Stimulated activated CD4-positive, alpha-beta T cell treated with anti-CD3 and anti-CD28 coated beads, Interleukin-4, amount 100 ng/mL, for 48 hours (primary cell): ENCODE data around the gene GGCX.

Source experiments
- DNase-seq, 2 donors: peaks; one replicate each; pipeline ENCODE4 v3.0.0-alpha.2; 2020; ENCODE audit warnings: low read depth in 2 of 2

The GGCX gene

DNA sequence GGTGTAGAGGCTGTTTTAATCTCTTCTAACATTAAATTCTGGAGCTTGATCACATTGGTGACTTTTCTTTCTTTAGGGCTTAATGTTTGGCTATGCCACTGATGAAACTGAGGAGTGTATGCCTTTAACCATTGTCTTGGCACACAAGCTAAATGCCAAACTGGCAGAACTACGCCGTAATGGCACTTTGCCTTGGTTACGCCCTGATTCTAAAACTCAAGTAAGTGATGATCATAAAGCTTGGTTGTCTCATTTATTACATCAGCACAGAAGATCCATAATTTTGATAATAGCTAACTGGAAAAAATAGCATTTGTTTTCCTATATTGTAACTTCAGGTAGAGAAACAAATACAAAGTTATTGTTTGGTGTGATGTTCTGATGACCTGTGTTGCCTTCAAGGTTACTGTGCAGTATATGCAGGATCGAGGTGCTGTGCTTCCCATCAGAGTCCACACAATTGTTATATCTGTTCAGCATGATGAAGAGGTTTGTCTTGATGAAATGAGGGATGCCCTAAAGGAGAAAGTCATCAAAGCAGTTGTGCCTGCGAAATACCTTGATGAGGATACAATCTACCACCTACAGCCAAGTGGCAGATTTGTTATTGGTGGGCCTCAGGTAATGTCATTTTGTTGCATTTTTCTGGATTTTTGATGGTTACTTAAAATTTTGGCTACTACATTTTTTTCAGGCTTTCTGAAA, 19.4 kb downstream of the GGCX start:
- DNase-seq: no peak

GRCh38 chr2:85541262-85541661, 20.0 kb downstream of the GGCX start:
- DNase-seq: no peak

DNA sequence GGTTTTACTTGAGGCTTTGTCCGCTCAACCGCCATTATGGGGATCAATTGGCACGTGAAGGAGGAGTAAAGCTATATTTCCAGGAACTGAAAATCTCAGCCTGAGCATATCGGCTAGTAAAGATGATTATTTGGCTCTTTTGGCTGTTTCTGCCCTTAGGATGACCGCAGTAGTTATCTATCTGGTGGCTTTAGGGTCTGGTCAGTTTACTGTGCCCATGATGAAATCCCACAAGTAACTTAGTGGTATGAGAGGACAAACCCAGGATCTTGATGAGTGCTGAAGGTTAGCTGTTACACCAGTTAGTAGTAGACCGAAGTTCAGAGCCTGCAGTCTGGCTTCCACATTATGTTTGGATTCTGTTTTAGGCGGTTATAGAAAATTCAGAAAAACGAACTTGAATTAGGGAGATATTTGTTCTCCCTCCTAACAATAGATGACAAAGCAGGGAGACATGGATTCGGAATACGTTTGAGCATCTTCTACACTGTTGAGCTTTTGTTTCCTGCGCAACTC, 21.1 kb downstream of the GGCX start:
- DNase-seq: no peak

DNA sequence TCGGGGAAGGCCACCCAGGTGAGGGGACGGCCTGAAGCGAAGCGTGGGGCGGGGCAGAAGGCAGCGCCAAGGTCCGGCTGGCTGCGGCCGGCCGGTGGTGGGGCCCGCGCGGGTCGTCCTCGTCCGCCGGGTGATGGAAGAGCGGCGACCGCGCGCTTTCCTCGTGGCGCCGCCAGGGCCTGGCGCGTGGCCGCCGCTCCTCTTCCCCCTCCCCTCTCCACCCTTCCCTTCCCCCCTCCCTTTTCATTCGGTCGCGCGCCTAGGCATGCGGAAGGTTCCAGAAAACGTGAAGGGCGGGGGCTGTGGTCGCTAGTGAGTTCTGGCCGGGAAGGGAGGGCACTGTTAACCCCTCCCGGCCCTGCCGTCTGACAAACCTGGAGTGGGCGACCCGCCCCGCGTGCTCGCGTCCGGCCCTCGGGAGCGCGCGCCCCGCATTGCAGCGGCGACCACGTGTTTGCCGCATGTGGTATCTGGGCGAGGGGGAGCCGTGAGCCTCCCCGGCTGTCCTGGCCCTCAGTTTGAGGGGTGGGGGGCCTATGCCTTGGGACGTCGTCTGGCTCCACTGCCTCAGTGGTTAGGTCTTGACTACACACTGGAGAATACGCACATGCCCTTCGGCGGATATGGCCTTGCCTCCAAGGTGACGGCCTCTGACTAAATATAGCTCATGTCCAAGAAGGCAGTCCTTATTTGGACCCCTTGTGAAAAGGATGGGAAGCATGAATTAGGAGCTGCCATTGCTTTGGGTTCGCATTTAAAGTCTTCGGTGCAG, 21.7 kb downstream of the GGCX start:
- peak; percentile 62 to 67 for DNase-seq

DNA sequence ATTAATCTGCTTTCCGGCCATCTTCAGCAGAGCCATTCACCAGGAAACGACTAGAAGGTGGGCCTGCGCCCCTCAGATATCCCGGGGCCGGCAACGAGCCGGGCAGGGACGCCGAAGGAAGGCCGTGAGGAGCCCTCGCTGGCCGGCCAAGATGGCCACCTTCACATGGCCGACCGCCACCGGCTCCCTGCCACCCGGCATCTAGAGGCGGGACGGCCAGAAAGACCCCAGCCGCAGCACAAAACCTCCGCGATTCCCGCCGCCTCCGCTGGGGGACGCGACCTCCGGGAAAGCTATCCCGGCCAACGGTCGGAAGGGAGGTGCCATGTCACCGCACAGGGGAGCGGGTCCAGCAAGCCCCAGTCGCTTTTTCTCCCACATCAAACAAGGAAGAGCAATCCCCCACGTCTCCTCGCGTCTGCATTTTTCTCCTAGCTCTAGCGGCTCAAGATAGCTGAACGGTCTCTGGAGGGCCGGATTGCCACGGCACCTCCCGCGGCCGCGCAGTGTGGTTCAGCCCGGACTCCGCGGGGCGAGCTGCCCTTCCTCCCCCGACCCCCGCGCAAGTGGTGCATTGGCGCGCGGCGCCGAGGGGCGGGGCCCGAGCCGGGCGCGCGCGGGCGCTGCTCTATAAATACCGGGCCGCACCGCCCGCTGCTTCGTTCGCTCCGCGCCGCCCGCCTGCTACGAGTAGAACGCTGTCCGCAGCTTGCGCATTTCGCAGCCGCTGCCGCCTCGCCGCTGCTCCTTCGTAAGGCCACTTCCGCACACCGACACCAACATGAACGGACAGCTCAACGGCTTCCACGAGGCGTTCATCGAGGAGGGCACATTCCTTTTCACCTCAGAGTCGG, 22.6 kb downstream of the GGCX start, which contains the start of gene MAT2A:
TSS of gene MAT2A (plus strand) at position 662 of the 854 bp plus-strand sequence. CDS start at position 782, 120 bp downstream.
- DNase-seq: peak; percentile 88

- DNase-seq: peak in 1 of 2 donors; percentile 22
These were observed 23.4 kb downstream of the GGCX start for GRCh38 chr2:85537600-85538506.

- DNase-seq: no peak
These were observed 24.8 kb downstream of the GGCX start for GRCh38 chr2:85536479-85536878.

DNA sequence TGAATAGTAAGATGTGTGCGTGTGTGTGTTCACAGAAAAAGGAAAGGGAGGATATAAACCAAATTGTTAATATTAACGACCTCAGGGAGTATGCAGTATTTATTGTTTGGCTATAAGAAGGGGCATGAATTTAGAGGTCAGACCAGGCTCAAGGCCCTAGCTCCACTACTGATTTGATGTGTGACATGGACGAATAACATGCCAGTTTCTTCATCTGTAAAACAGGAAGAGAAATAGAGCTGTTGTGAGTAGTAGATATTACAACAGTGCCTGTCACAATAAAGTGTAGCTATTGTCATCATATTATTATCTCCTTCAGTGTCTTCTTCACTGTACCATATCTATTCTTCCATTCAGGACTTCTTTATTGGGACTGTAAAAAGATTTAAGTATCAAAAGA, 26.4 kb downstream of the GGCX start:
- no peak for DNase-seq

- DNase-seq: no peak
These were observed 27.2 kb downstream of the GGCX start for GRCh38 chr2:85534099-85534498.

- DNase-seq: no peak
These were observed 29.7 kb downstream of the GGCX start for GRCh38 chr2:85531589-85531988.

- no peak for DNase-seq
These were observed 31.5 kb downstream of the GGCX start for GRCh38 chr2:85529809-85530208.

GRCh38 chr2:85528355-85528754, 32.9 kb downstream of the GGCX start:
- no peak for DNase-seq

GRCh38 chr2:85527787-85528186, 33.5 kb downstream of the GGCX start:
- DNase-seq: no peak

DNA sequence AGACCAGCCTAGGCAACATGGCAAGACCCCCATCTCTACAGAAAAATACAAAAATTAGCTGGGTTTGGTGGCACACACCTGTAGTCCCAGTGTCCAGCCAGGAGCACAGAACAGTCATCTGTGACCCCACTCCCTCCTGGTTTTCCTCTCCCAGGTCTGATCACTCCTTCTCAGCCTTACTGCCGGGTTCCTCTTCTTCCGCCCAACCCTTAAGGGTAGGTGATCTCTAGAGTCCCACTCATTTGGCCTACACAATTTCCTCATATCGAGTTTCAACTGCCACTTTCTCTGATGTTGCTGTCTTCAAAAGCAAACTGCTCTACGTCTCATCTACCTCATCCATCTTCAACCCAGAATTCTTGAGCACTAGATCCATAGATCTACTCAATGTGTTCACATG, 35.7 kb downstream of the GGCX start:
- DNase-seq: no peak

GRCh38 chr2:85525029-85525428, 36.3 kb downstream of the GGCX start:
- no peak for DNase-seq

DNA sequence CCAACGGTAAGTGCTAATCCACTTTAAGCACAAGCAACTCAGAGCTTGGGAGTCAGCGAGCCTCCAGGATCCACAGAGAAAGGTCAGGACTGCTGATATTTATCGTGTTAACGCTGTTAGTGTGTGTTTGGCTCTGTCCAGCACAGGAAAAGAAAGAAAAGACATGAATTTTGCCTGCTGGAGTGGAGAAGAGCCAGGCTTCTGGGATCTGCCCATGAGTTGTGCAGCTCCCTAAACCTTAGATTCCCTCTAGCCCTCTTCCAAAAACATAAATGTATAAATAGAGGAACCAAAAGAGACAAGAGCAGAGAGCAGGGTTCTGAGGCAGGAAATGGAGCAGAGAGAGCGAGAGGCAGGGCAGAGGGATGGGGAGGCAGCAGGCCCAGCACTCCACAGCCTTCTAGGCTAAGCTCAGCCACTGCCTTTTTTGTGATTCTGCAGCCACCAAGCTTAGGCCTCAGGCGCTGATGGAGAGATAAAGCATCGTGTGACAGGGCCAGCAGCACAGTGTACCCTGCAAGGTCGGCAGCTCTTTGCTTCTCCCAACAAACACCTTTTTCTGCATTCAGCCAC, 36.9 kb downstream of the GGCX start:
- no peak for DNase-seq

- no peak for DNase-seq
These were observed 37.4 kb downstream of the GGCX start for GRCh38 chr2:85523903-85524335.

DNA sequence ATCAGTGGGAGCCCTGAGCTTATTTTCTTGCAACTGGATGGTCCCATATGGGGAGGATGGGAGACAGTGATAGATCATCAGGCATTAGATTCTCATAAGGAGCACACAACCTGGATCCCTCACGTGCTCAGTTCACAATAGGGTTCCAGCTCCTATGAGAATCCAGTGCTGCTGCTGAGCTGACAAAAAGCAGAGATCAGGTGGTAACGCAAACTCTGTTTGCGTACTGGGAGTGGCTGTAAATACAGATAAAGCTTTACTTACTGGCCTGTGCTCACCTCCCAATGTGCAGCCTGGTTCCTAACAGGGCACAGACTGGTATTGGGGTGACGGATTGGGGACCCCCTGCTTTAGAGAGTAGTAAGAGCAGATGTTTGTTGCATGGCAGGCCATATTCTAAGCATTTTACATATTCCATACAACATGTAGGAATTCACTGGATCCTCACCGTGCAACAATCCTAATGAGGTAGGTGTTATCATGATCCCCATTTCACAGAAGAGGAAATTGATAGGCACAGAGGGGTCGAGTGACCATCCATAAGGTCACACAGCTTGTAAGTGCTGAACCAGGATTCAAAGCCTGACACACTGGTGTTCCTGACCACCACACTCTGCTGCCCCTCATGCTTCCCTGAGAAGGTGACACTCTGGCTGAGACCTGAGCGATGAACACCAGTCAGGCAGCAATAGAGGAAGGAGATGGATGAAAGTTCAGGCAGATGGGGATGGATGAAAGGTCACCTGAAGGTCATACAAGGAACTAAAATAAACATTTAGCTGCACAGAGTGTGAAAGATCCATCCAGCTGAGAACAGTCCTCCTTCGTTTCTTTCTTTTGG, 38.0 kb downstream of the GGCX start:
- no peak for DNase-seq

DNA sequence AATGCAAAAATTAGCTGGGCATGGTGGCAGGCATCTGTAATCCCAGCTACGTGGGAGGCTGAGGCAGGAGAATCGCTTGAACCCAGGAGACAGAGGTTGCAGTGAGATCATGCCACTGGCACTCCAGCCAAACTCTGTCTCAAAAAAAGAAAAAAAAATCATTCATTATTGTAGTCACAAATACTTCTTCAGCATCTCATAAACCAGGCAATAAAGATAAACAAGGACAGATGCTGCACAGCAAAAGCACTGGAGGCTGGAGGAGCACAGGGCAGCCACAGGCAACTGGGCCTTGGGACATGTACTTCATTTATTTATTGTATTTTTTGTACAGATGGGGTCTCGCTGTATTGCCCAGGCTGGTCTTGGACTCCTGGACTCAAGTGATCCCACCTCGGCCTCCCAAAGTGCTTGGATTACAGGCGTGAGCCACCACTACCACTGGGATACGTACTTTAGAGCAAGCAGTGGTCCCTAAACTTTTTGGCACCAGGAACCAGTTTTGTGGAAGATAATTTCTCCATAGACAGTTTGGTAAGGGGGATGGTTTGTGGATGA, 39.1 kb downstream of the GGCX start:
- DNase-seq: no peak
